Measurements from ENCODE around the gene TSPAN9. TPM values are rescaled to one million over a fixed set of nuclear protein-coding genes. Genes with fewer than 3 reads are reported as not detected.

Gene TSPAN9
- total RNA-seq, 1 experiment from 2014 or later = 9.6 TPM

DNA sequence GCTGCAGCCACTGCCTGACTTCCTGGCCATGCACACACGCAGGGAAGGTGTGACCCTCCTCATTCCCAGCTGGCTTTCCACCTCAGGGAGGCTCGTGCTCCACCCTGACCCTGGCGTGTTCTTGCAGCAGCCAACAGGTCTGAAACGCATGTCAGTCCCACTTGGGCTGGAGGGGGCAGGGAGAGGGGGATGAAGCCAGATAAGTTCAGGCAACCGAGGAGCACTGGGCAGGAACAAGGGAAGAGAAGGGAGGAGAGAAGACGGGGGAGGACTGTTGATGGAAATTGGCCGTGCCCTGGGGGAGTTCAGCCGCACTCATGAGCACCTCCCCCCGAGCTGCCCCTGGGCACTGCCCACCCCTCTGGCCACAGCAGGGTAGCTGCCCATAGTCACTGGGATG is 231.4 kb downstream of the TSPAN9 start:
- TF ChIP-seq, protein P1, sequence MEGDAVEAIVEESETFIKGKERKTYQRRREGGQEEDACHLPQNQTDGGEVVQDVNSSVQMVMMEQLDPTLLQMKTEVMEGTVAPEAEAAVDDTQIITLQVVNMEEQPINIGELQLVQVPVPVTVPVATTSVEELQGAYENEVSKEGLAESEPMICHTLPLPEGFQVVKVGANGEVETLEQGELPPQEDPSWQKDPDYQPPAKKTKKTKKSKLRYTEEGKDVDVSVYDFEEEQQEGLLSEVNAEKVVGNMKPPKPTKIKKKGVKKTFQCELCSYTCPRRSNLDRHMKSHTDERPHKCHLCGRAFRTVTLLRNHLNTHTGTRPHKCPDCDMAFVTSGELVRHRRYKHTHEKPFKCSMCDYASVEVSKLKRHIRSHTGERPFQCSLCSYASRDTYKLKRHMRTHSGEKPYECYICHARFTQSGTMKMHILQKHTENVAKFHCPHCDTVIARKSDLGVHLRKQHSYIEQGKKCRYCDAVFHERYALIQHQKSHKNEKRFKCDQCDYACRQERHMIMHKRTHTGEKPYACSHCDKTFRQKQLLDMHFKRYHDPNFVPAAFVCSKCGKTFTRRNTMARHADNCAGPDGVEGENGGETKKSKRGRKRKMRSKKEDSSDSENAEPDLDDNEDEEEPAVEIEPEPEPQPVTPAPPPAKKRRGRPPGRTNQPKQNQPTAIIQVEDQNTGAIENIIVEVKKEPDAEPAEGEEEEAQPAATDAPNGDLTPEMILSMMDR (conservative IDR thresholded peaks at IDR 0.05) = no peak
- TF ChIP-seq EZH2 (IDR thresholded peaks at IDR 0.05; ENCODE audit: low read depth) = no peak
- intact Hi-C loops (cut with micrococcal nuclease; ENCODE audit: unreplicated experiment) = loop anchor here (10.0 kb wide), 2 partner anchors 234 to 336 kb away; partner anchors contain the start of gene TSPAN9
- Histone ChIP-seq H3K36me3 (ENCODE audit: low read depth) (no peaks in the 10 kb centered on the region), H3K9me2 (ENCODE audit: insufficient read depth) (no peaks in the 10 kb centered on the region), H3K9me3 (ENCODE audit: insufficient read depth, low read depth) (no peaks in the 10 kb centered on the region), H3K4me3 (no peak overlapping the region), H2AFZ (no peak overlapping the region), H3F3A (ENCODE audit: insufficient read depth, low read depth) (peaks cover 10% of the 10 kb centered on the region; the same call in 1 of the 2 replicates), H3K79me2 (ENCODE audit: low read depth) (no peaks in the 10 kb centered on the region), H3K4me1 (replicated peaks; ENCODE audit: insufficient read depth) (peaks cover 59% of the 10 kb centered on the region), H3K4me2 (no peak overlapping the region), H3K27me3 (ENCODE audit: insufficient read depth, low read depth) (no peaks in the 10 kb centered on the region), H4K20me1 (ENCODE audit: insufficient read depth) (no peaks in the 10 kb centered on the region), H3K27ac (no peak overlapping the region)
- CTCF ChIA-PET = no interaction called here
- DNase-seq = no peak
- no TSS peak for BruUV-seq (replicated peaks)
- POLR2A ChIA-PET (ENCODE audit: unreplicated experiment) = no interaction called here

DNA sequence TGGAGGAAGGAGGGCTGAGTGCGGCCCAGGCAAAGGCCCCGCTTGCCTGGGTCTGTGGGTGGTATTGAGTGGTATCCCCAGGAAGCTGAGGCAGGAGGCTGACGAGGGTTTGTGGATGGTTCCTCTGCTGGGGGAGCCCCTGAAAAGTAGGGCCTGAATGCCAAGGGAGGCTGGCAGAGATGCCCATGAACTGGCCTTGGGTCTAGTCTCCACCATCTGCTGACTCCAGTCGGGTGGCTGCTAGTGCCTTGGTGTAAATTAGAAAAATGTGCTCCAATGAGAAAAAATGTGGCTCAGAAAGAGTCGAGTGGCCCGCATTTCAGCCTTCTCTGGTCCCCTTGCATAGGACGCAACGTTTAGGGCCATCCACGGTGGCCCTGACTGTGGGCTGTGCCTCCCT is 232.6 kb downstream of the TSPAN9 start:
- Histone ChIP-seq H3K79me2 (ENCODE audit: low read depth) (no peaks in the 10 kb centered on the region), H3K27me3 (ENCODE audit: insufficient read depth, low read depth) (no peaks in the 10 kb centered on the region), H3K9me3 (ENCODE audit: insufficient read depth, low read depth) (no peaks in the 10 kb centered on the region), H3K4me3 (no peak overlapping the region), H3K4me2 (no peak overlapping the region), H3K27ac (no peak overlapping the region), H3K4me1 (replicated peaks; ENCODE audit: insufficient read depth) (peaks cover 59% of the 10 kb centered on the region), H3K36me3 (ENCODE audit: low read depth) (no peaks in the 10 kb centered on the region), H3F3A (ENCODE audit: insufficient read depth, low read depth) (peaks cover 13% of the 10 kb centered on the region; the same call in 1 of the 2 replicates), H2AFZ (no peak overlapping the region), H4K20me1 (ENCODE audit: insufficient read depth) (no peaks in the 10 kb centered on the region), H3K9me2 (ENCODE audit: insufficient read depth) (no peaks in the 10 kb centered on the region)
- TF ChIP-seq, protein P1 (conservative IDR thresholded peaks at IDR 0.05) = no peak
- TF ChIP-seq EZH2 (IDR thresholded peaks at IDR 0.05; ENCODE audit: low read depth) = no peak
- no TSS peak for BruUV-seq (replicated peaks)
- ChIA-PET POLR2A (ENCODE audit: unreplicated experiment) (no interaction called here), CTCF (interaction anchor here (3.4 kb wide), 1 partner anchor 9 kb away, joined by 25 read pairs; no protein-coding TSS in a partner anchor)
- no peak for DNase-seq
- intact Hi-C loops (cut with micrococcal nuclease; ENCODE audit: unreplicated experiment) = loop anchor here (1.0 to 10.0 kb wide), 3 partner anchors 10 to 335 kb away; partner anchors contain the start of gene TSPAN9

DNA sequence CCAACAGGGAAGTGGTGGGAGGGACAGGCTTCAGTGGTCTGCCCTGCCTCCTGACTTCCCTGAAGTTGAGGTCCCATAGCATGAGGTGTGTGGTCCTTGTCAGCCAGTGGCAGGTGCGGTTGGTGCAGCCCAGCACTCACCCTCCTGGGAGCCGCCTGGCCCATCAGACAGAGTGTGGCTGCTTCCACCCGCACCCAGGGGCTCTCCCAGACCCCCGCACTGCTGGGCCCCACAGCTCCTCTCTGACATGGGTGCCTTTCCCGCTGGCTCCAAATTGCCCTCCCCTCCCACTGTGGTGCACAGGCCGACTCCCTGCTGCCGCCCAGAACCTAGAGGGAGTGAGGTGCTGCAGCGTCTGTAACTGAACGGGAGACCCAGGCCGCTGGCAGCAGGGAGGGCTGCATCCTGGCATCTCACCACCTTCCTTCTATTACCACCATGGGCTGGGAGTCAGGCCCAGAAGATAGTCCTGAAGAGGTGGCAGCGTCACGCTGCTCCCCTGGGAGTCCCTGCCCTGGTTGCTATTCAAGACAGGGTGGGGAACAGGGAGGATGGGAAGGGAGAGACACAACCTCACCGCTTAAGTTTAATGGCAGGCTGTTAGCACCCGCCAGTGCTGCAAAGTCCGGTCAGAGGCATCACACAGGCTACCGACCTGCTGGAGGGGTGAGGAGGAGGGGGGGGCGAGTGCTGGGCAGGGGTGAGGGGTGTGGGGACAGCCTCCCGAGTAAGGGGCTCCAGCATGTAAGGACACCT is 233.3 kb downstream of the TSPAN9 start:
- no peaks in the 10 kb centered on the region for H3K9me2 ChIP-seq (ENCODE audit: insufficient read depth)
- TF ChIP-seq EZH2 (IDR thresholded peaks at IDR 0.05; ENCODE audit: low read depth) = no peak
- TF ChIP-seq, protein P1 (conservative IDR thresholded peaks at IDR 0.05) = no peak
- no TSS peak for BruUV-seq (replicated peaks)

More for the DNA sequence above, 233.3 kb downstream of the TSPAN9 start:
- H3K9me3 ChIP-seq (ENCODE audit: insufficient read depth, low read depth) = no peaks in the 10 kb centered on the region
- CTCF ChIA-PET = interaction anchor here (3.4 kb wide), 1 partner anchor 10 kb away, joined by 25 read pairs; no protein-coding TSS in a partner anchor
- H4K20me1 ChIP-seq (ENCODE audit: insufficient read depth) = no peaks in the 10 kb centered on the region
- no peak for DNase-seq
- no peak overlapping the region for H2AFZ ChIP-seq
- no peak overlapping the region for H3K27ac ChIP-seq
- H3F3A ChIP-seq (ENCODE audit: insufficient read depth, low read depth) = peaks cover 17% of the 10 kb centered on the region; the same call in 1 of the 2 replicates
- no peaks in the 10 kb centered on the region for H3K79me2 ChIP-seq (ENCODE audit: low read depth)
- no peak overlapping the region for H3K4me3 ChIP-seq
- intact Hi-C loops (cut with micrococcal nuclease; ENCODE audit: unreplicated experiment) = loop anchor here (1.0 kb wide), 1 partner anchor 10 kb away; no protein-coding TSS in a partner anchor
- H3K4me1 ChIP-seq (replicated peaks; ENCODE audit: insufficient read depth) = peaks cover 57% of the 10 kb centered on the region
- peak overlapping the region; percentile 73 for H3K4me2 ChIP-seq
- no peaks in the 10 kb centered on the region for H3K27me3 ChIP-seq (ENCODE audit: insufficient read depth, low read depth)
- POLR2A ChIA-PET (ENCODE audit: unreplicated experiment) = no interaction called here
- H3K36me3 ChIP-seq (ENCODE audit: low read depth) = no peaks in the 10 kb centered on the region
